ENCODE results near the gene EGFR.

- TF ChIP-seq EZH2 (optimal IDR thresholded peaks at IDR 0.05; ENCODE audit: low read depth, low read length) = no peak
- TF ChIP-seq CTCF (IDR thresholded peaks at IDR 0.05; ENCODE audit: low read length) = no peak
These were observed 226.5 kb downstream of the EGFR start for GRCh38 chr7:55245271-55245723.
